Middle frontal gyrus (tissue), 1 donor: ENCODE results near the gene THADA.

ENCODE experiments used
- DNase-seq: peaks from one replicate; pipeline ENCODE4 v3.0.0-alpha.2; 2015; ENCODE audit warnings: low spot score; ENCODE audit errors: extremely low spot score

THADA gene

GRCh38 chr2:43358410-43359201, 237.2 kb downstream of the THADA start:
- no peak for DNase-seq

- no peak for DNase-seq
These were observed 239.1 kb downstream of the THADA start for GRCh38 chr2:43356774-43357173.

GRCh38 chr2:43355399-43355798, 240.4 kb downstream of the THADA start:
- no peak for DNase-seq

- no peak for DNase-seq
These were observed 245.9 kb downstream of the THADA start for GRCh38 chr2:43349904-43350303.

- no peak for DNase-seq
These were observed 246.8 kb downstream of the THADA start for GRCh38 chr2:43348908-43349661.

GRCh38 chr2:43347746-43348145, 248.1 kb downstream of the THADA start:
- DNase-seq = no peak

- no peak for DNase-seq
These were observed 249.0 kb downstream of the THADA start for GRCh38 chr2:43346602-43347567.

- no peak for DNase-seq
These were observed 250.0 kb downstream of the THADA start for GRCh38 chr2:43345872-43346271.

GRCh38 chr2:43345391-43345813, 250.4 kb downstream of the THADA start:
- DNase-seq = no peak

GRCh38 chr2:43344868-43345373, 250.9 kb downstream of the THADA start:
- no peak for DNase-seq

- DNase-seq = no peak
These were observed 252.1 kb downstream of the THADA start for GRCh38 chr2:43343573-43344304.

GRCh38 chr2:43341959-43342757, 253.7 kb downstream of the THADA start:
- no peak for DNase-seq

GRCh38 chr2:43340945-43341356, 254.9 kb downstream of the THADA start:
- no peak for DNase-seq

GRCh38 chr2:43340066-43340465, 255.8 kb downstream of the THADA start:
- no peak for DNase-seq

GRCh38 chr2:43333656-43334144, 262.1 kb downstream of the THADA start:
- no peak for DNase-seq

GRCh38 chr2:43333101-43333655, 262.7 kb downstream of the THADA start:
- no peak for DNase-seq

- DNase-seq = no peak
These were observed 263.2 kb downstream of the THADA start for GRCh38 chr2:43332653-43333052.

- DNase-seq = no peak
These were observed 264.4 kb downstream of the THADA start for GRCh38 chr2:43331422-43331821.

- no peak for DNase-seq
These were observed 266.2 kb downstream of the THADA start for GRCh38 chr2:43329637-43330036.
